Fibroblast of skin of abdomen (primary cell): ENCODE data around the gene ATP11B.
A peak's percentile ranks its signal among the peaks of the same experiment; 100 is the strongest.
"Not testable (repeated sequence)": the region's sequence is repeated elsewhere in the genome, so short reads cannot be mapped to it uniquely, and the experiment has no call there.

Source experiments
- DNase-seq: peaks from one replicate; pipeline ENCODE4 v3.0.0-alpha.2; 2013

ATP11B gene

GRCh38 chr3:182837855-182838454 is 44.7 kb downstream of the ATP11B start:
- DNase-seq = peak; percentile 13

- DNase-seq = peak; percentile 0
Observed at GRCh38 chr3:182843478-182843877, 50.2 kb downstream of the ATP11B start.

DNA sequence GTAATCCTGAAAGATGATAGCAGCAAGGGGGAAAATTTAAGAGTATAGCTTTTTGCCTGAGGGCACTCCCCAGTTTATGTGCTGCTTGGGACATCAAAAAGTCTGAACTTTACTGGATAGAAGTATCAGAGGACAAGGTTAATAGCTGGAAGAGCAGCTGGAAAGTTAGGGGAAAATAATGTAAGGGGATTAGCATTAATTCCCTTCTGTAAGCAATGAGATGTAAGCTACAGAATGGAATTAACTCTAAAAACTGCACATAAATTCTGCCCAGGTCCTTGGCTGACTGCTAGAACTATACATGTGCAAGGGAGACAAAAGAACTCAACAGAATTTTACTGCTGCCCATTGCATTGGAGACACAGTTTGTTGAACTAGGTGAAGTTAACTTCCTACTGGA is 55.6 kb downstream of the ATP11B start:
- no peak for DNase-seq

GRCh38 chr3:182855076-182855475 is 61.8 kb downstream of the ATP11B start:
- DNase-seq = no peak

DNA sequence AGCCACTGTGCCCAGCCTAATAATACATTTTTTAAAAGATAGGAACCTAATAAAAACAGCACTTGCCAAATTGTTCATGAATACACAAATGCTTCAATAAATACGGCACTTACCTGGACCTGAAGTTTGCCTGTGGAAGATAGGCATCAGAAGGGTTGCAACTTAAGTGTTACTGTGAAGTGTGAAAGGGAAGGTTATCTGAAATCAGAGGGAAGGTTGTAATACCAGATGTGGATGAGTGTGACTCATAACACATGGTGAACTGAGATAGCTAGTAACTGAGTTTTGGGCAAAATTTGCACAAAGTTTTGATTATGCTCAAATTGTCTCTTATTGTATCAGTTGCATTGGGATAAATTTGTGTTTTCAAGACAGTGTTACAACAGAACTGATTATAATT is 68.0 kb downstream of the ATP11B start:
- no peak for DNase-seq

- DNase-seq = no peak
Observed at GRCh38 chr3:182862159-182862860, 69.0 kb downstream of the ATP11B start.

GRCh38 chr3:182869059-182869458 is 75.8 kb downstream of the ATP11B start:
- DNase-seq = no peak

GRCh38 chr3:182870917-182871316 is 77.6 kb downstream of the ATP11B start:
- not testable (repeated sequence) for DNase-seq

DNA sequence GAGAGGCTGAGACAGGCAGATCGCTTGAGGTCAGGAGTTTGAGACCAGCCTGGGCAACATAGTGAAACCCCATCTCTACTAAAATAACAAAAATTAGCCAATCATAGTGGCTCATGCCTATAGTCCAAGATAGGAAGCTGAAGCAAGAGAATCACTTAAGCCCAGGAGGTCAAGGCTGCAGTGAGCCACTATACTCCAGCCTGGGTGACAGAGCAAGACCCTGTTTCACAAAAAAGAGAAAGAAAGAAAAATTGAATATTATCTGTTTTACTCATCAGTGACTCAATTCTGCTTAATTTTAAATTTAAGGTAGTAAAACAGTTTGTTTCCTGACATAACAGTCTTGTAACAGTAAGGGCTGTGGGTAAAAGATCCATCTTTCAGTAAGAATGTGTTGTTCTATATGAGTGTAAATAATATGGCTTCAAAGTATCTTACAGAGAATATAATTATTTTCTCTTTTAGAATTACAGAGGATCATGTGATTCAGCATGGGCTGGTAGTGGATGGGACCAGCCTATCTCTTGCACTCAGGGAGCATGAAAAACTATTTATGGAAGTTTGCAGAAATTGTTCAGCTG is 85.8 kb downstream of the ATP11B start:
- DNase-seq = no peak

DNA sequence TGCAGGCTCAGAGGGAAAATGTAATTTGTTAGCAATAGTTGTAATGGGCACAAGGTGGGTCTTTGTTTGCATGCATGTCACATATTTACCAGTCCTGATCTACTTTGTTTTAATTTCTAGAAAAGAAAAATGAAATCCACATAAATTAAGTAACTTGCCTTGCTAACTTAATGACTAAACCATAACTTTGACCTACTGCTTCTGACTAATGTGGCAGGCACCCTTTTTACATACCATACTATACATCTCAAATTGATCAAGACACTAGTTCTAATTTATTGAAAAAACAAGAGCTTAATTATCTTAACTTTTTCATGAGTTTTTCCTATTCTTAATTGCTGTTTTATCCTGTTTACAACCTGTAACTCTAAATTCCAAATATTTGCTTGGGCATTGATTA is 93.2 kb downstream of the ATP11B start:
- peak; percentile 28 for DNase-seq

DNA sequence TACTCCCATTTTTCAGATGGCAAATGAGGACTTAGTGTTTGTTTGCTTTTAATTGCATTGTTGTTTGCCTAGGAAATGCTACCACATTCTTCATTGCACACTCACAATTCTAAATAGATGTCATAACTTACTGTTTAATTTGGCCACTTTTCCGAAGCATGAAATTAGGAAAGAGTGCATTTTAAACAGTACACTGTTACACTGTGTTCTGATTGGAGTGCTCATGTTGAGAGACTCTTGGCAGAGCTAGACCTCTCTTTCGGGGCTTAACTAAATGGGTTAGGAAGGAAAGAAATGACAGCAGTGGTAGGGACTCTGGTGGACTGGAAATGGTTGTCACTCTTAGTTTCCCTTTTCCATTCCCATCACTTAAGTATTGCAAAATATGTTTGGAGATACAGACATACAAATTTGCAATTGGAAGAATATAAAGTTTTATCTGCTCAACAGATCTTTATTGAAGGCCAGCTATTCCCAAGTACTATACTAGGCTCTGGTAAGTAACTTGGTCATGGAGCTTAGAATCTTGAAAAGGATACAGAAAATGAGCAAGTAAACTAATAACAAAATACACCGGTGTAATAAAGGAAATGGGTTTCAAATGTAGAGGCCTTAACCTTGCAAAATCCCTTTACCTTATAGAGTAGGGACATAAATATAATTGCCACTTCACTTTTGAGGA is 96.8 kb downstream of the ATP11B start:
- no peak for DNase-seq

DNA sequence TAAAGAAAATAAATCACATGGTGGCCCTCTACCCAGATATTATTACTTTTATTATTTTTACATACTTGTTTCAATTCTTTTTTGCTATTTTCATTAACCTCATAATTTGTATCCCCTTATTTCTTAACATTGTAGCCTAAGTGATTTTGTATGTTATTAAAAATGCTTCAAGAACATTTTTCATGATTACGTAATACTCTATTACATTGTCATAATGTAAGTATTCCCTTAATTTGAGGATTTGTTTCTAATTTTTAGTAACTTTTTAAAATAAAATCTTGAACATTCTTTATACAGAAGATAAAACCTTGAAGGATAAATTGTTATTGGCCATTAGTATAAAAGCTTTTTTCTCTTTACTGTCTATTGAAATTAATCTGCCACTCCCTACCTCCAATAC is 98.1 kb downstream of the ATP11B start:
- no peak for DNase-seq

- DNase-seq = no peak
Observed at GRCh38 chr3:182892226-182892625, 98.9 kb downstream of the ATP11B start.

DNA sequence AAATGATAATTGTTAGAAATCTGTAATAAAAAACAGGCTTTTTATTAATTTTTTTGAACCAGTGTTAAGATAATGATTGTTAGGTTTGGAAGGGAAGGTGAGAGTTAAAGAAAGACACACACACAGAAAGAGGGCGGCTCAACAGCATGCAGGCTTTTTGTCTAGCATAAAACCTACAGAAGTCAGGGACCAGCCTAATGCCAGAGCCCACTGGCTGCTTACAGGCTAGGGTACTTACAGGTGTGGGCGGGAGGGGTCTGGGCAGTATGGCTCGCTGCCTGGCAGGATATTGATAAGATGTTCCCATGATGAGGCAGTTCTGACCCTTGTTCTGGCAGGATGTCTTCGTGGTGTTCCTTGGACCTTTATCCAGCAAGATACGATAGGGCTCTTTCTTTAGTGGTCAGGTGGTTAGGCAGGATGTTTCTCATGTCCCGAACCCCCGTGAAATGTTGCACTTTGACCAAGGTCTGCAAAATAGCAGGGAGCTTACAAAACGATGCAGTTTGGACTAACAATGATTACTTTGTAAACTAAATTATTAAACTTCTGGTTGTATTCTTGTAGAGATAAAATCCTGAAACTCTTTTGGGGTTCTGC is 102.3 kb downstream of the ATP11B start:
- DNase-seq = no peak

DNA sequence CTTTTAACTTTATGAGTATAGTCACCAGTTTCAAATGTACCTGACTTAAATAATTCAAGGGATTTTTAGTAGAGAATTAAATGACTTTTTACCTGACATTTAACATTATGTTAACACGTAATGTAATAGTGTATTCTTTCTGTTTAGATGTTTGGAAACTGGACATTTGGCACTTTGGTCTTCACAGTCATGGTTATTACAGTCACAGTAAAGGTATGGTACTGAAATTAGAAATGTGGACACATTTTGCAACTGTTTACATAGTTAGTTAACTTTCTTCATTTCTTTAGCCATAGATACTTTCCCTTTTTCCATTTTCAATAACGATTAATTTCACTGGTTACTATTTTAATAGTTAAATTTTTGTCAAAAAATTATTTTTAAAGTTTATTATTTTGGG is 103.2 kb downstream of the ATP11B start:
- DNase-seq = no peak

DNA sequence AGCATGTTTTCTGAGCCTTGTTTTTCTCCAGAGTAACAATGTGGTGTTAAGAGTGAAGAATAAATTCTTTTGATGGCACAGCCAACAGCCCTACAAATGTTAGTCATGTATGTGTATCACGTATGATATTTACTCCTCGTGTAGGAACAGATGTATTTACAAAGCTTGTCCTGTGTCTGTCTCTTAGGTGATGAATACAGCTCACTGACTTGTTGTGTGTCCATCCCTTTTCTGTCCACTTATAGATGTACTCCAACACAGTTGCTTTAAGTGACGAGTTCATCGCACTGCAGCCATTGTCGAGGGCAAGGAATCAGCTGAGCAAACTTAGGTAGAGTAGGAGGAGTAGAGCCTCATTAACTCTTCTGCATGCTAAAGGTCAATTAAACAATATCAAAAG is 108.9 kb downstream of the ATP11B start:
- DNase-seq = no peak

GRCh38 chr3:182904164-182904563 is 110.9 kb downstream of the ATP11B start:
- no peak for DNase-seq

DNA sequence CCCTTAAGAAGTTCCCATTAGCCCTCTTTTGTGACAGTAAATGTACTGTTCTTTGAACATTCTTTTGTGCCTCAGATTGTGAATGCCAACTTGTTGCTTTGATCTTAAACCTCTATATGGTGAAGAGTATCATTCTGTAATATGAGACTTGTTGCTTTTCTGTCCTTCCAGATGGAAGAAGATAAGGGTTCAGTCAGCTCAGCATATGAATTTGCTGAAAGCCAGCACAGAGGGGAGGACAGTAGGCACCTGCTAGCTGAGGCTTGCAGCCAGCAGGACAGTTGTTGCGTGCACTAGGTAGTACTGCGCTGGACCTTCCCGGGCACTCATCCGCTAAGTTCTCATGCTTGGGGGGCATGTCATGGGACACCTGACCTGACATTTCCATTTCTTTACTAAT is 112.3 kb downstream of the ATP11B start:
- DNase-seq = no peak

- no peak for DNase-seq
Observed at GRCh38 chr3:182906036-182906435, 112.7 kb downstream of the ATP11B start.

DNA sequence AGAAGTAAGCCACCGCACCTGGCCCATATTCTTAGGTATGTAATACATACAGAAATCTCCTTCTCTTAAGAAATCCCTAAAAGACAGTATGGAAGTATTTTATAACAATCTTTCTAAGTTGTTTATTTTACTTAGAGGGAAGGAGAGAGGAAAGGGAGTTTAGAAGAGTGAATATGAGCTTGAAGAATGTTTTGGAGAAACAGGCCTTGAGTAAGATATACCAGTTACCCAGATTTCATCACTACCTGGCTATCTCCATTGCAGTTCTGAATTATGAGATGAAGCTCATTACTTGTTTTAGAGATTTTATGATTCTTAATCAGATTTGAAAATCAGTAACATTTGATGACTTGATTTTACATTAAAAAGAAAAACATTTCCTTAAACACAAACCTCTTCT is 115.2 kb downstream of the ATP11B start:
- DNase-seq = no peak

DNA sequence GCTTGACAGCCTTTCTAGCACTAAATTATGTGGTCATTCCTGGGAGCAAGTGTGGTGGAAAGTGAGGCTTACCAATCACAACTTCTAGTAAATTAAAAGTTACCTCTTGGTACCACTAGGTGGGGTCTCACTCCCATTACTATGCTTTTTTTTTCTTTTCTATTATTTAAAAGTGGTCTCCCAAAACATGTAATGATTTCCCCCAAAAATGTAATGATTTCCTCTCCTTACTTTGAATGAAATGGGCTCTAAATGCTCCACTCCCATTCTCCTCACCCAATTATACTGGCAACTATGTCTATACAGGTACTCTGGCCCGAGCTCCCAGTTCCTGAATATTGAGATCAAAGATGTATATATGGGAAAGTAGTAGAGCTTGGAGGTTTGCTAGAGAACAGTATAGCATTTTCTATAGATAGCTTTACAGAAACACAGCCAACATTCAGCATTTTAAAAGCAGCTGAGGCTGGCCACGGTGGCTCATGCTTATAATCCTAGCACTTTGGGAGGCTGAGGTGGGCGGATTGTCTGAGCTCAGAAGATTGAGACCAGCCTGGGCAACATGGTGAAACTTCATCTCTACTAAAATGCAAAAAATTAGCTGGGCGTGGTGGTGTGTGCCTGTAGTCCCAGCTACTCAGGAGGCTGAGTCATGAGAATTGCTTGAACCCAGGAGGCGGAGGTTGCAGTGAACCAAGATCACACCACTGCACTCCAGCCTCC is 116.2 kb downstream of the ATP11B start:
- peak; percentile 10 for DNase-seq

DNA sequence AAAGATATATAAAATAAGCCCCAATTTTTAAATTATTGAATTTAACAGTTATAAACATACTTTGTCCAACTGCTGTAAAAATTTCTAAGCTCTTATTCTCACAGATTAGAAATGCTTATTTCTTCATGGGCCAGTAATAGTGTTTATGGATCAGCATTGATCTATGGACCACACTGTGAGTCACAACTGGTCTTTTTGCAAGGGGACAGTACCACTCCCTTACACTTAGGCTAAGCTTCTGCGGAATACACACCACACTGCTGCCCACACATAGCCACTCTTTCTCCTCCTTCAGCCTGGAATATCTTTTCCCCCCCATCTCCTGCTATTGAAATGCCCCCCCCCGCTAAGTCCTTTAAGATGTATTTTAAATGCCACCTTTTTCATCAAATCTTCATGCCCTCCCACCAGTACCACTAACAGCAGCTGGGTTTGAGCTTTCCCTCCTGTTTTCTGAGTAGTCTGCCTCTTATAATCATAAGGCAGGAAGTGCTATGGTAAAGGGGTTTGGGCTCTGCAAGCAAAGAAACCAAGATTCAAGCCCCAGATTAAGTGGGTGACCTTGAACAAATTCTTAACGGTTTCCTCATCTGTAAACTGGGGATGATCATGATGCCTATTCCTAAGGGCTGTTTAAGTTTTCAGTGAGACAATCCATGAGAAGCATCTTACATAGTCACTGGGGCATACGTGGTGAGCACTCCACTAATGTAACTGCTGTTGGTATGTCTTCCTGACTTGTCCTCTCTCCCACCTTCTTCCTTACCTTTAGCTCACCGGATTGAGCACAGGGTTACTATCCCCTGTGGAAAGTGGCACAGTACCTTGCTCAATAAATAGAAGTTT is 117.9 kb downstream of the ATP11B start:
- no peak for DNase-seq
